ENCODE measurements around the gene SMC5.

SMC5 gene

DNA sequence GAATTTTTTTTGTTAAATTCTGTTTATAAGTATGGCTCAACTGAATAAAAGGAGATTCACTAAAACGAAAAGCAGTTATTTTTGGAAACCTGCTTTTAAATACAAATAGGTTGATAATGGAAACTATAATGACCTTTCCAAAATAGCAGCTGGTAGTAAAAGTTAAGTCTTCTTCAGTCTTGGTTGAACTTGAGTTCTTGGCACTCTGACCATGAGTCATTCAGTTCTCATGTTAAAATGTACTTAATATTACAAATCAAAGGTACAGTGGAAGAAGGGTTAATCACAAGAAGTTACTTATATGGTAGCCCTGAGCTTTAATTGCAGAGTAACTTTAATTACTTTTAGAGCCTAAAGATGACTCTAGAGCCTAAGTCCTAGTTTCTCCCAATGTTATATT, 93.6 kb downstream of the SMC5 start:
- Histone ChIP-seq H2AFZ (ENCODE audit: low read length, unreplicated experiment) (no peak overlapping the region), H3K79me2 (ENCODE audit: control insufficient read depth, insufficient read depth, low read length, unreplicated experiment) (no peaks in the 10 kb centered on the region), H3K4me3 (ENCODE audit: low read depth, low read length) (no peak overlapping the region), H3K4me1 (ENCODE audit: control insufficient read depth, insufficient read depth, low read length, unreplicated experiment) (peaks cover 12% of the 10 kb centered on the region), H3K36me3 (ENCODE audit: insufficient read depth, low read length) (peaks cover 19% of the 10 kb centered on the region), H3K27me3 (ENCODE audit: insufficient read depth, low read length) (no peaks in the 10 kb centered on the region), H3K27ac (ENCODE audit: low read depth, low read length) (peak overlapping the region; percentile 53)

DNA sequence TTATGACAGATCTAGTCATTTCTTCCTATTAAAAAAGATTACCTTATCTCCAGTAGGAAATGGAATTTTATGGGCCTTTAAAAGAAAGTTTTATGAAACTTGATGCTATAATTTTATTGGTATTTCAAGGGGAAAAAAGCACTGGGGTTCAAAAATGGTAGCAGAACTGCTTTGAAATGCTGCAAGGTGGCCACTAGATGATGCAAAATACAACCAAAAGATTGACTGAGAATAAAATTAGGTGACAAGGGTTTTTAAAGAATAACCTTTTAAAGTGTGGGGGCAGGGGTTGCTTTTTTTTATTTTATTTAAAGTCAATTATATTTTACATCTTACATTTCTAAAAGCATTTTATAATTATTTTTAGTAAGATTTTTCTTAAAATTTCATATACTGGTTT, 94.0 kb downstream of the SMC5 start:
- Histone ChIP-seq H3K4me3 (ENCODE audit: low read depth, low read length) (no peak overlapping the region), H3K27ac (ENCODE audit: low read depth, low read length) (peak overlapping the region; percentile 53), H3K27me3 (ENCODE audit: insufficient read depth, low read length) (no peaks in the 10 kb centered on the region), H3K79me2 (ENCODE audit: control insufficient read depth, insufficient read depth, low read length, unreplicated experiment) (no peaks in the 10 kb centered on the region), H3K4me1 (ENCODE audit: control insufficient read depth, insufficient read depth, low read length, unreplicated experiment) (peaks cover 12% of the 10 kb centered on the region), H3K36me3 (ENCODE audit: insufficient read depth, low read length) (peaks cover 16% of the 10 kb centered on the region), H2AFZ (ENCODE audit: low read length, unreplicated experiment) (no peak overlapping the region)

DNA sequence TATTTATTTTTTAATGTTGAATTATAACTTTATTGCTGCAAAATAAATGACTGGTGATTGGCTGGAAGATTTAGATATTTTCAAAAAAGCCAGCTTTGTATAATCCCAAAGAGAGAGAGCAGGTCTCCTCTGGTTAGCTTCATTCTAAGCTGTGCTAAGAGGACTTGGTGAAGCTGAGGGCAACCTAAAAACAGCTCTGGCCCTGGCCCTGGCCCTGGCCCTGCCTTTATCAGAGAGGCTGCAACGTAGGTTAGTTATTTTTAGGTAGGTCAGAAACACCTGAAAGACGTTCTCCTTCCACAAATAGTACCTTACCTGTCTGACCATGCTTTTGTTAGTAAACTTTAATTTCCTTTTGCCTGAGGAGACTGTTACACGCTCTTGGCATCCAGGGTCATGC, 97.0 kb downstream of the SMC5 start:
- Histone ChIP-seq H2AFZ (ENCODE audit: low read length, unreplicated experiment) (no peak overlapping the region), H3K27me3 (ENCODE audit: insufficient read depth, low read length) (no peaks in the 10 kb centered on the region), H3K27ac (ENCODE audit: low read depth, low read length) (no peak overlapping the region), H3K4me3 (ENCODE audit: low read depth, low read length) (no peak overlapping the region), H3K4me1 (ENCODE audit: control insufficient read depth, insufficient read depth, low read length, unreplicated experiment) (peaks cover 8% of the 10 kb centered on the region), H3K79me2 (ENCODE audit: control insufficient read depth, insufficient read depth, low read length, unreplicated experiment) (no peaks in the 10 kb centered on the region), H3K36me3 (ENCODE audit: insufficient read depth, low read length) (peaks cover 10% of the 10 kb centered on the region)

DNA sequence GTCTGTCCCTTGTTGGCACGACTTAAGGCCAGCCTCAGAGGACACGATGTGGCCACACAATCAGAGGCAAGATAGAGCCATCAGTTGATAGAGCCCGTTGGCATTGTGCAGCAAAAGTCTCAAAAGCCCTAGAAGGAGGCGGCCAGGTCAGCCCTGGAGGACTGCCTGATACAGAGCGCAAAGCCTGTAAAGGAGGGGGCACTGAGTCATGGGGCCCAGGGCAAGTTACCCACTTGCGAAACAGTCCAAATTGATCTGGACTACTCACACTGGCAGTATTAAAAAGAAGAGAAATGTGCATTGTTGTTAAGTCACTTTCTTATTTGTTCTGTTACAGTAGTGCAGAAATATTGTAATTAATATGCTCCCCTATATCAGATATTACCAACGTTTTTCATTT, 104.2 kb downstream of the SMC5 start:
- peaks cover 11% of the 10 kb centered on the region for H3K4me1 ChIP-seq (ENCODE audit: control insufficient read depth, insufficient read depth, low read length, unreplicated experiment)
- no peaks in the 10 kb centered on the region for H3K27me3 ChIP-seq (ENCODE audit: insufficient read depth, low read length)
- no peak overlapping the region for H3K4me3 ChIP-seq (ENCODE audit: low read depth, low read length)
- 0 out of 2 replicates have a peak, but pooled peaks cover 3% of the 10 kb centered on the region for H3K36me3 ChIP-seq (ENCODE audit: insufficient read depth, low read length)
- H3K79me2 ChIP-seq (ENCODE audit: control insufficient read depth, insufficient read depth, low read length, unreplicated experiment), result no peaks in the 10 kb centered on the region
- H3K27ac ChIP-seq (ENCODE audit: low read depth, low read length), result no peak overlapping the region
- no peak overlapping the region for H2AFZ ChIP-seq (ENCODE audit: low read length, unreplicated experiment)

DNA sequence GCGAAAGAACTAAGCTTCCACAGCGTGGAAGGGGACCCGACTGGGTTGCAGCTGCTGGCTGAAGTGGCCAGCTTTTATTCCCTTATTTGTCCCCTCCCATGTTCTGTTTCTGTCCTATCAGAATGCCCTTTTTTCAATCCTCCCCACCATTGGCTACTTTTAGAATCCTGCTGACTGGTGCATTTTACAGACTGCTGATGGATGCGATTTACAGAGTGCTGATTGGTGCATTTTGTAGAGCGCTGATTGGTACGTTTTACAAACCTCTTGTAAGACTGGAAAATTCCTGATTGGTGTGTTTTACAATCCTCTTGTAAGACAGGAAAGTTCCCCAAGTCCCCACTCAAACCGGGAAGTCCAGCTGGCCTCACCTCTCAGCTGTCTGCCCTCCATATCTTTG, 105.0 kb downstream of the SMC5 start:
- no peak overlapping the region for H3K27ac ChIP-seq (ENCODE audit: low read depth, low read length)
- no peak overlapping the region for H2AFZ ChIP-seq (ENCODE audit: low read length, unreplicated experiment)
- peaks cover 11% of the 10 kb centered on the region for H3K4me1 ChIP-seq (ENCODE audit: control insufficient read depth, insufficient read depth, low read length, unreplicated experiment)
- no peak overlapping the region for H3K4me3 ChIP-seq (ENCODE audit: low read depth, low read length)
- H3K36me3 ChIP-seq (ENCODE audit: insufficient read depth, low read length), result 0 out of 2 replicates have a peak, but pooled peaks cover 3% of the 10 kb centered on the region
- H3K79me2 ChIP-seq (ENCODE audit: control insufficient read depth, insufficient read depth, low read length, unreplicated experiment), result no peaks in the 10 kb centered on the region
- H3K27me3 ChIP-seq (ENCODE audit: insufficient read depth, low read length), result no peaks in the 10 kb centered on the region

DNA sequence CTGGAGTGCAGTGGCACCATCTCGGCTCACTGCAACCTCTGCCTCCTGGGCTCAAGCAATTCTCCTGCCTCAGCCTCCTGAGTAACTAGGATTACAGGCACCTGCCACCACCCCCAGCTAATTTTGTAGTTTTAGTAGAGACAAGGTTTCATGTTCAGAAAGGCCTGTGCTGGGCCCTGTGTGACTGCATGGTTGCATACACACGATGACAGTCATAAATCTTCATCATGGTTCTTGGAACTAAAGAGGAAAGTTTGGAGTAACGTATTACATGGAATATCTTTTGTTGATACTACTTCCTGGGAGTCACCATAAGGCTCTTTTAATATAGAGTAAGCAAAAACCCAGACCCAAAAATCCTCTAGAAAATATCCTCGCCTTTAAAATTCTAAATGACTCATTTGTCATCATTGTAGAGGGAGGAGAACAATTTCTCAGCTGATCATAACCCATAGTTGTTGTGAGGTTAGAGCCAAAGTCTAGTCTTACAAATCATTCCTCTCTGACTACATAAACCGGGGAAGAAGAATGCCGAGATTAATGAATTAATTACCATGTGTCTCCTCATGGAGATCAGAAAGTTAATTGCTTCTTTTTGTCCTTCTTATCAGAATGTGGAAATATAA, 108.6 kb downstream of the SMC5 start:
- Histone ChIP-seq H3K4me3 (ENCODE audit: low read depth, low read length) (no peak overlapping the region), H3K4me1 (ENCODE audit: control insufficient read depth, insufficient read depth, low read length, unreplicated experiment) (peaks cover 10% of the 10 kb centered on the region), H3K27me3 (ENCODE audit: insufficient read depth, low read length) (no peaks in the 10 kb centered on the region), H3K36me3 (ENCODE audit: insufficient read depth, low read length) (0 out of 2 replicates have a peak, but pooled peaks cover 3% of the 10 kb centered on the region), H2AFZ (ENCODE audit: low read length, unreplicated experiment) (no peak overlapping the region), H3K79me2 (ENCODE audit: control insufficient read depth, insufficient read depth, low read length, unreplicated experiment) (no peaks in the 10 kb centered on the region), H3K27ac (ENCODE audit: low read depth, low read length) (no peak overlapping the region)

DNA sequence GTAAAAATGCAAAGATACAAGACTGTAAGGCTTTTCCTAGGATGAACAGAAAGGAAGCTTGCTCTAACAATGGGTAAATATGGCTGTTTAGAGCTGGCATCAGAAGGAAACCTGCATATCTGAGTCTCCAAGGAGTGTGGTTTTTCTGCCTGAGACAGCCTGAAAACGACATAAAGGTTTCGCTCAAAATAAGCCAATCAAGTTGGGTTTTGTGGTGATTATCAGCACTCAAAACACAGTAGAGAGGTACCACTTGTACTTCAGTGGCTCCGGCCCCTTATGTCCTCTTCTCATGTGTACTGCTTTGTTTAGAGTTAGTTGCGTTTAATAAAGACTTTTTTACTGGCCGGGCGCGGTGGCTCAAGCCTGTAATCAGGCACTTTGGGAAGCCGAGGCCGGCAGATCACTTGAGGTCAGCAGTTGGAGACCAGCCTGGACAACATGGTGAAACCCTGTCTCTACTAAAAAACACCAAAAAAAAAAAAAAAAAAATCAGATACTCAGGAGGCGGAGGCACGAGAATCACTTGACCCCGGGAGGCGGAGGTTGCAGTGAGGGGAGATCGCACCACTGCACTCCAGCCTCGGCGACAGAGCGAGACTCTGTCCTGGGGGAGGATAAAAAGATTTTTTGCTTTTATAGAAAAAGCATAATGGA, 116.3 kb downstream of the SMC5 start:
- Histone ChIP-seq H3K79me2 (ENCODE audit: control insufficient read depth, insufficient read depth, low read length, unreplicated experiment) (no peaks in the 10 kb centered on the region), H3K27ac (ENCODE audit: low read depth, low read length) (no peak overlapping the region), H3K4me1 (ENCODE audit: control insufficient read depth, insufficient read depth, low read length, unreplicated experiment) (no peaks in the 10 kb centered on the region), H3K27me3 (ENCODE audit: insufficient read depth, low read length) (no peaks in the 10 kb centered on the region), H3K4me3 (ENCODE audit: low read depth, low read length) (no peak overlapping the region), H3K36me3 (ENCODE audit: insufficient read depth, low read length) (no peaks in the 10 kb centered on the region), H2AFZ (ENCODE audit: low read length, unreplicated experiment) (no peak overlapping the region)

DNA sequence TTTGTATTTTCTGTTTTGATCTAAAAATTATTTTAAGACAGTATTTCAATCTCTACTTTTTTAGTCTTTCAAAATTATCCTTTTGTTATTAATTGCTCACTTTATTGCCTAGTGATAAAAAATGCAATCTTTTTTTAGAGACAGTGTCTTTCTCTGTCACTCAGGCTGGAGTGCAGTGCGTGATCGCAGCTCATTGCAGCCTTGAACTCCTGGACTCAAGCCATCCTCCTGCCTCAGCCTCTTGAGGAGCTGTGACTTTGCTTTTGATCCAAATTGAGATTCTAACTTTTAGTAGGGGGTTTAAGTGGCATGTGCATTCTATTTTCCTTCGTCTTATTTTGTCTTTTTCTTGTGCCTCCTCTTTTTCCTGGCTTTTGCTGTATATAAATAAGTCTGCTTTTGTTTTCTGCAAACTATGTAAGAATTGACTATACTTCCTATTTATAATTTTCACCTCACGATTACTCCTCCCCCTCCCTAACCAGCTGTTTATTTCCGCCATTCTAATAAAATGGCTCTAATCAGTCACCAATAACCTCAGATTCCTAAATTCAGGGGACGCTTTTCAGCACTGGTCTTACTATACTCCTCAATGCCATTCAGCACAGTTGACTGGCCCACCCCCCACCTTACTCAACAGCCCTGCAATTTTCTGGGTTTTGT, 123.4 kb downstream of the SMC5 start:
- Histone ChIP-seq H3K36me3 (ENCODE audit: insufficient read depth, low read length) (peaks cover 33% of the 10 kb centered on the region), H2AFZ (ENCODE audit: low read length, unreplicated experiment) (no peak overlapping the region)

DNA sequence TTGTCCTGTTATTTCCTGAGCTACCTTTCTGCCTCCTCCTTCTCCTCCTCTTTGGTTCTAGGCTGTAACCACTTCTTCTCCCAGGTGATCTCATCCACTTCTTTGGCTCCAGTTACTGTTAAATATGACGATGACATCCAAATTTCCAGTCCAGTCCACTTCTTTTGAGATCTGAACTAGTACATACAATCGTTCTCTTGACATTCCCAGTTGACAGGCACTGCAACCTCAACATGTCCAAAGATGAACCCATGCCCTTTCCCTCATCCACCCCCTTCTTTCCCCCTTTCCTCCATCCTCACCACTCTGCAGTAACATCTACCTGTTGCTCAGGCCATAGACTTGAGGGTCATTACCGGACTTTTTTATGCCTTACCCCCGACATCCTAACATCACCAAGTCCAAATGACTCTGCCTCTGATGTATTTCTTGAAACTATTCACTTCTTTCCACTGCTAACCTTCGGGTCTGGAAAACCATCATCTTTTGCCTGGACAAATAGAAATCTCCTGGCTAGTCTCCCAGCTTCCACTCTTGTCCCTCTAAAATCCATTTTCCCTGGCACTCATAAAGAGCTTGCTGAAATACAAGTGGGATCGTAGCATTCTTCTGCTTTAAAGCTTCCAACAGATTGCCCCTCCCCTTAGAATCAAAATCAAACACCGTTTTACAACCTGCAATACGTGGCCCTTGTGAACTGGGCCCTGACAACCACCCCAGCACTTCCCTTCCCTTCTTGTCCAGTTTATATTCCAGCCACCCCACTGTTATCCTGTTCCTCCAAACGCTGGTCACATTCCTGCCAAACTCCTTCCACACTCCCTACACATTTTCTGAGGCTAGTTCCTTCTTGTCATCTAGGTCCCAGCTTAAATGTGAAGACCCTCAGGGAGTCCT, 124.2 kb downstream of the SMC5 start:
- Histone ChIP-seq H3K27me3 (ENCODE audit: insufficient read depth, low read length) (no peaks in the 10 kb centered on the region), H3K27ac (ENCODE audit: low read depth, low read length) (no peak overlapping the region), H3K36me3 (ENCODE audit: insufficient read depth, low read length) (peaks cover 34% of the 10 kb centered on the region), H3K4me3 (ENCODE audit: low read depth, low read length) (no peak overlapping the region), H3K79me2 (ENCODE audit: control insufficient read depth, insufficient read depth, low read length, unreplicated experiment) (peaks cover 33% of the 10 kb centered on the region), H3K4me1 (ENCODE audit: control insufficient read depth, insufficient read depth, low read length, unreplicated experiment) (no peaks in the 10 kb centered on the region), H2AFZ (ENCODE audit: low read length, unreplicated experiment) (no peak overlapping the region)

More for the DNA sequence above, 123.4 kb downstream of the SMC5 start:
- Histone ChIP-seq H3K4me3 (ENCODE audit: low read depth, low read length) (no peak overlapping the region), H3K4me1 (ENCODE audit: control insufficient read depth, insufficient read depth, low read length, unreplicated experiment) (no peaks in the 10 kb centered on the region), H3K27ac (ENCODE audit: low read depth, low read length) (no peak overlapping the region), H3K79me2 (ENCODE audit: control insufficient read depth, insufficient read depth, low read length, unreplicated experiment) (peaks cover 26% of the 10 kb centered on the region), H3K27me3 (ENCODE audit: insufficient read depth, low read length) (no peaks in the 10 kb centered on the region)

DNA sequence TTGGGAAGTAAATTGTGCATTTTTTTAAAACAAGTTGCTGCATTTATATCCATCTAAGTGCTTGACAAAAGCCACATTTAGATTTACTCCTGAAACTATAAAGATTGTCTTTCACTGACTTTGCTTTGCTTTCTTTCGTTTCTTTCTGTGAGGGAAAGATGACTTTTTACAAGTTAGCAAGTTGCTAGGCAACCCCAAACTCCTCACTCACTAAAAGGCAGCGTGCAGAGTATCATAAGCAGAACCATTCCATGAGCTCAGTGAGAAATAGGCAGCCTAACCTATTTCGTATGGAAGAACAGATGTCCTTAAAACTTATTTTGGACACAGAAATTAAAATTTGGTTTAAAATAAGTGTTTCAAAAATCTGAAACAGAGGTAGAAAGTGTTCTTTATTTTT, 126.6 kb downstream of the SMC5 start:
- no peak overlapping the region for H3K27ac ChIP-seq (ENCODE audit: low read depth, low read length)
- peaks cover 57% of the 10 kb centered on the region for H3K79me2 ChIP-seq (ENCODE audit: control insufficient read depth, insufficient read depth, low read length, unreplicated experiment)
- no peaks in the 10 kb centered on the region for H3K27me3 ChIP-seq (ENCODE audit: insufficient read depth, low read length)
- H2AFZ ChIP-seq (ENCODE audit: low read length, unreplicated experiment), result no peak overlapping the region
- no peak overlapping the region for H3K4me3 ChIP-seq (ENCODE audit: low read depth, low read length)
- H3K36me3 ChIP-seq (ENCODE audit: insufficient read depth, low read length), result peaks cover 36% of the 10 kb centered on the region
- peaks cover 13% of the 10 kb centered on the region for H3K4me1 ChIP-seq (ENCODE audit: control insufficient read depth, insufficient read depth, low read length, unreplicated experiment)

All from ACC112 (cell line).